HG03066 (cell line): ENCODE results near the gene LNX1.

Experiments
- ATAC-seq: cut with Tn5 transposase; IDR thresholded peaks from one replicate; pipeline ENCODE4 v1.9.1; 2021; ENCODE audit warnings: low read depth; ENCODE audit not compliant: unreplicated experiment

The LNX1 gene

GRCh38 chr4:53601251-53601764 is 10.0 kb upstream of the LNX1 start:
- ATAC-seq: peak; percentile 66

- ATAC-seq: peak; percentile 71
Measured at GRCh38 chr4:53599632-53600031, 8.3 kb upstream of the LNX1 start.

GRCh38 chr4:53598901-53599300 is 7.6 kb upstream of the LNX1 start:
- no peak for ATAC-seq

- ATAC-seq: no peak
Measured at GRCh38 chr4:53598483-53598882, 7.2 kb upstream of the LNX1 start.

- ATAC-seq: no peak
Measured at GRCh38 chr4:53596901-53597300, 5.6 kb upstream of the LNX1 start.

- ATAC-seq: no peak
Measured at GRCh38 chr4:53595834-53596233, 4.5 kb upstream of the LNX1 start.

- no peak for ATAC-seq
Measured at GRCh38 chr4:53595204-53595603, 3.9 kb upstream of the LNX1 start.

GRCh38 chr4:53593765-53594164 is 2.5 kb upstream of the LNX1 start:
- ATAC-seq: no peak

GRCh38 chr4:53592686-53593501 is 1.6 kb upstream of the LNX1 start:
- no peak for ATAC-seq

GRCh38 chr4:53592122-53592521 is 836 bp upstream of the LNX1 start:
- ATAC-seq: no peak

- ATAC-seq: no peak
Measured at GRCh38 chr4:53590187-53590586, 1.1 kb downstream of the LNX1 start.

GRCh38 chr4:53589511-53589910 is 1.8 kb downstream of the LNX1 start:
- ATAC-seq: no peak

GRCh38 chr4:53587135-53587534 is 4.2 kb downstream of the LNX1 start:
- ATAC-seq: no peak

- ATAC-seq: no peak
Measured at GRCh38 chr4:53586121-53586816, 5.0 kb downstream of the LNX1 start.

- no peak for ATAC-seq
Measured at GRCh38 chr4:53584658-53585057, 6.6 kb downstream of the LNX1 start.

- no peak for ATAC-seq
Measured at GRCh38 chr4:53583513-53583912, 7.8 kb downstream of the LNX1 start.

- ATAC-seq: no peak
Measured at GRCh38 chr4:53582194-53582593, 9.1 kb downstream of the LNX1 start.

GRCh38 chr4:53580274-53580673 is 11.0 kb downstream of the LNX1 start:
- ATAC-seq: no peak

GRCh38 chr4:53579826-53580225 is 11.5 kb downstream of the LNX1 start:
- ATAC-seq: no peak

GRCh38 chr4:53576676-53577372 is 14.5 kb downstream of the LNX1 start:
- no peak for ATAC-seq

- ATAC-seq: no peak
Measured at GRCh38 chr4:53576071-53576617, 15.1 kb downstream of the LNX1 start.
